H1 (cell line): ENCODE results near the gene PRRT1B. TPM values are rescaled to one million over a fixed set of nuclear protein-coding genes. Genes with fewer than 3 reads are reported as not detected.

Experiments
- CTCF ChIA-PET: fragments of 300-600 bp; sonication (Branson Sonifier 250); formaldehyde crosslinking; loops from one replicate; lab custom pipeline; 2021; ENCODE audit not compliant: partially characterized antibody; lab: Charles Lee
- POLR2A ChIA-PET: fragments of 300-600 bp; sonication (Branson Sonifier 250); formaldehyde crosslinking; loops from one replicate; lab custom pipeline; 2021; ENCODE audit warnings: inconsistent platforms; ENCODE audit not compliant: partially characterized antibody; lab: Charles Lee
- DNase-seq, 2 experiments: peaks; one replicate each; pipeline versions ENCODE4 v3.0.0 to v3.0.0-alpha.2; 2010 to 2022; ENCODE audit warnings: low spot score in 2 of 2, low read depth in 1 of 2, mixed read lengths in 1 of 2
- FAIRE-seq: peaks from 2 replicates; lab custom pipeline; 2011; peaks lifted over from hg19 to GRCh38; lab: Jason Lieb, UNC
- H2AFZ ChIP-seq: 2 replicates; pipeline ENCODE4 v1.8.1; 2012; ENCODE audit warnings: low read length, inconsistent platforms
- H2AK5ac ChIP-seq: 2 replicates; pipeline ENCODE4 v1.6.1; 2013; ENCODE audit warnings: low read depth, low read length
- H2BK120ac ChIP-seq: replicated peaks from 2 replicates; pipeline ENCODE3; 2013; ENCODE audit warnings: low read depth, low read length, inconsistent platforms
- H2BK12ac ChIP-seq: 2 replicates; pipeline ENCODE4 v1.6.1; 2013; ENCODE audit warnings: low read depth, low read length
- H2BK15ac ChIP-seq: 2 replicates; pipeline ENCODE4 v1.6.1; 2013; ENCODE audit warnings: low read length
- H2BK20ac ChIP-seq: 2 replicates; pipeline ENCODE4 v1.6.1; 2013; ENCODE audit warnings: low read length
- H2BK5ac ChIP-seq: 2 replicates; pipeline ENCODE4 v1.6.1; 2013; ENCODE audit warnings: low read depth, low read length
- H3K14ac ChIP-seq: 2 replicates; pipeline ENCODE4 v1.6.1; 2013; ENCODE audit warnings: inconsistent platforms; ENCODE audit not compliant: insufficient read length
- H3K18ac ChIP-seq: 2 replicates; pipeline ENCODE4 v1.6.1; 2013; ENCODE audit warnings: low read length; ENCODE audit errors: extremely low read depth
- H3K23ac ChIP-seq: 2 replicates; pipeline ENCODE4 v1.6.1; 2013; ENCODE audit warnings: inconsistent platforms; ENCODE audit not compliant: insufficient read length
- H3K23me2 ChIP-seq: 2 replicates; pipeline ENCODE4 v1.6.1; 2013; ENCODE audit warnings: low read depth, low read length
- H3K27ac ChIP-seq: 2 replicates; pipeline ENCODE4 v1.6.1; 2011; ENCODE audit warnings: low read depth, low read length, inconsistent platforms
- H3K27me3 ChIP-seq, 4 experiments: replicated peaks in 1 of 4; 1 replicate in 1 of 4; 2 replicates in 3 of 4; pipeline versions ENCODE4 v1.6.1 to v1.8.1; 2011 to 2013; ENCODE audit warnings: low read length in 3 of 4, mild to moderate bottlenecking in 3 of 4, inconsistent platforms in 2 of 4, mixed read lengths in 2 of 4, moderate library complexity in 1 of 4; ENCODE audit not compliant: control insufficient read depth in 3 of 4, insufficient read depth in 3 of 4; ENCODE audit errors: extremely low read depth in 1 of 4
- H3K36me3 ChIP-seq, 4 experiments: 2 replicates each; pipeline versions ENCODE4 v1.6.1 to v1.8.1; 2011 to 2013; ENCODE audit warnings: mild to moderate bottlenecking in 4 of 4, low read length in 3 of 4, moderate library complexity in 2 of 4, control low read depth in 1 of 4, inconsistent platforms in 1 of 4; ENCODE audit not compliant: insufficient read depth in 4 of 4, control insufficient read depth in 2 of 4
- H3K4ac ChIP-seq: replicated peaks from 2 replicates; pipeline ENCODE3; 2013; ENCODE audit warnings: low read length, low read depth, mixed read lengths, inconsistent platforms; ENCODE audit not compliant: insufficient read length
- H3K4me1 ChIP-seq, 4 experiments: replicated peaks in 1 of 4; 1 replicate in 1 of 4; 2 replicates in 3 of 4; pipeline versions ENCODE4 v1.6.1 to v1.8.1; 2011 to 2013; ENCODE audit warnings: low read length in 3 of 4, inconsistent platforms in 2 of 4, mixed read lengths in 1 of 4; ENCODE audit not compliant: insufficient read depth in 4 of 4, control insufficient read depth in 3 of 4
- H3K4me2 ChIP-seq, 2 experiments: 2 replicates each; pipeline versions ENCODE4 v1.6.1 to v1.8.1; 2011 to 2013; ENCODE audit warnings: low read depth in 2 of 2, low read length in 2 of 2, control low read depth in 1 of 2, inconsistent platforms in 1 of 2, mild to moderate bottlenecking in 1 of 2; ENCODE audit not compliant: insufficient read depth in 1 of 2
- H3K4me3 ChIP-seq, 4 experiments: fragments of 200-600, 300-600 bp in 1 of 4; sonication (generic), shearing (Covaris generic), sonication (Bioruptor Twin) in 1 of 4; 2 replicates each; pipeline versions ENCODE4 v1.5.1 to v1.8.1; 2011 to 2016; ENCODE audit warnings: low read length in 4 of 4, low read depth in 3 of 4, control low read depth in 2 of 4, inconsistent platforms in 2 of 4, mild to moderate bottlenecking in 2 of 4, mixed read lengths in 1 of 4, moderate library complexity in 1 of 4; ENCODE audit not compliant: insufficient read depth in 2 of 4; ENCODE audit errors: extremely low read depth in 1 of 4
- H3K56ac ChIP-seq: replicated peaks from 2 replicates; pipeline ENCODE3; 2013; ENCODE audit warnings: low read depth, mild to moderate bottlenecking, mixed read lengths, low read length, inconsistent platforms; ENCODE audit not compliant: insufficient read length
- H3K79me1 ChIP-seq: 2 replicates; pipeline ENCODE4 v1.6.1; 2013; ENCODE audit warnings: low read depth, low read length, control low read depth
- H3K79me2 ChIP-seq, 2 experiments: 2 replicates each; pipeline versions ENCODE4 v1.6.1 to v1.8.1; 2012 to 2013; ENCODE audit warnings: low read length in 2 of 2, mild to moderate bottlenecking in 2 of 2, inconsistent platforms in 1 of 2; ENCODE audit not compliant: insufficient read depth in 2 of 2, control insufficient read depth in 1 of 2
- H3K9ac ChIP-seq, 4 experiments: replicated peaks in 1 of 4; 1 replicate in 1 of 4; 2 replicates in 3 of 4; pipeline versions ENCODE4 v1.6.1 to v1.8.1; 2011 to 2013; ENCODE audit warnings: low read depth in 3 of 4, low read length in 3 of 4, control low read depth in 2 of 4, mild to moderate bottlenecking in 2 of 4, moderate library complexity in 2 of 4, inconsistent platforms in 1 of 4; ENCODE audit errors: extremely low read depth in 1 of 4
- H3K9me3 ChIP-seq, 2 experiments: 2 replicates each; pipeline versions ENCODE4 v1.6.1 to v1.8.1; 2012 to 2013; ENCODE audit warnings: mild to moderate bottlenecking in 2 of 2, moderate library complexity in 2 of 2, control low read depth in 1 of 2, inconsistent platforms in 1 of 2, low read depth in 1 of 2, low read length in 1 of 2, mixed read lengths in 1 of 2; ENCODE audit not compliant: insufficient read depth in 2 of 2
- H4K20me1 ChIP-seq, 2 experiments: replicated peaks in 1 of 2; 2 replicates each; pipeline versions ENCODE3 to v1.8.1; 2011 to 2013; ENCODE audit warnings: inconsistent platforms in 2 of 2, low read length in 2 of 2, mild to moderate bottlenecking in 1 of 2; ENCODE audit not compliant: insufficient read depth in 2 of 2, control insufficient read depth in 1 of 2
- H4K5ac ChIP-seq: 2 replicates; pipeline ENCODE4 v1.6.1; 2013; ENCODE audit warnings: low read length, low read depth, mixed read lengths, inconsistent platforms; ENCODE audit not compliant: insufficient read length
- H4K8ac ChIP-seq: 2 replicates; pipeline ENCODE4 v1.8.0; 2013; ENCODE audit warnings: mild to moderate bottlenecking, moderate library complexity, low read length, inconsistent platforms; ENCODE audit not compliant: insufficient read depth; ENCODE audit errors: extremely low read depth
- H4K91ac ChIP-seq: replicated peaks from 2 replicates; pipeline ENCODE3; 2013; ENCODE audit warnings: low read length, mixed read lengths, inconsistent platforms; ENCODE audit not compliant: insufficient read length
- CREB1 ChIP-seq: IDR thresholded peaks from 2 replicates; pipeline ENCODE4 v1.6.1; 2012; ENCODE audit warnings: inconsistent platforms
- POLR2A ChIP-seq, 2 experiments: IDR thresholded peaks; 1 replicate in 1 of 2; 2 replicates in 1 of 2; pipeline ENCODE4 v1.6.1; 2011; ENCODE audit warnings: low read depth in 2 of 2, low read length in 2 of 2, mild to moderate bottlenecking in 2 of 2; ENCODE audit errors: control extremely low read depth in 1 of 2
- POU5F1 ChIP-seq: IDR thresholded peaks from 2 replicates; pipeline ENCODE4 v1.6.1; 2011; ENCODE audit warnings: low read depth, mild to moderate bottlenecking, low read length, moderate library complexity
- RNF2 ChIP-seq: fragments of 200-900, 300-1000 bp; sonication (generic); IDR thresholded peaks from 2 replicates; pipeline ENCODE4 v1.7.1; 2016; ENCODE audit warnings: borderline replicate concordance, low read depth, mild to moderate bottlenecking, antibody characterized with exemption, low read length; ENCODE audit not compliant: poor library complexity, severe bottlenecking; ENCODE audit errors: missing control alignments
- SIN3A ChIP-seq, 2 experiments: IDR thresholded peaks in 1 of 2; conservative IDR thresholded peaks in 1 of 2; 2 replicates each; pipeline ENCODE4 v1.6.1; 2011 to 2012; ENCODE audit warnings: low read length in 2 of 2, improper control_type of control experiment in 1 of 2, low read depth in 1 of 2, mild to moderate bottlenecking in 1 of 2
- SP4 ChIP-seq: IDR thresholded peaks from 2 replicates; pipeline ENCODE4 v1.6.1; 2012; ENCODE audit warnings: low read length, inconsistent platforms
- WGBS, 2 experiments: shearing (Covaris generic) in 1 of 2; methylation state at CpG; one replicate each; pipeline versions ENCODE4 v1.1.6 to v1.1.7; 2013 to 2015; ENCODE audit warnings: low lambda C conversion rate in 2 of 2, mixed read lengths in 2 of 2, inconsistent platforms in 1 of 2, low coverage in 1 of 2, missing lambda C conversion rate in 1 of 2; ENCODE audit not compliant: insufficient replicate concordance in 2 of 2, insufficient coverage in 1 of 2, insufficient read length in 1 of 2; ENCODE audit errors: extremely low coverage in 1 of 2, missing lambda C conversion rate in 1 of 2; 5-methylcytosine and 5-hydroxymethylcytosine counted together
- polyA plus RNA-seq, 7 experiments: library from polyadenylated mRNA; depleted of rRNA in 3 of 7; stranded (reverse) in 5 of 7; unstranded in 2 of 7; fragments of >200 nt in 5 of 7; fragments of 200-250 nt in 2 of 7; gene quantifications; 1 replicate in 5 of 7; 2 replicates in 1 of 7; 4 replicates in 1 of 7; pipeline versions ENCODE4 v1.2.1 to v1.2.3, GENCODE V29; 2011 to 2013; ENCODE audit warnings: missing spikeins in 2 of 7, mixed read lengths in 2 of 7
- total RNA-seq: library from RNA; stranded (reverse); fragmentation: NEBNext Ultra II Directional; extraction: Animal tissue kit (Norgen Biotek cat#: 25700); gene quantifications from 2 replicates; pipeline ENCODE4 v1.2.1, GENCODE V29; 2021
- TF ChIP-seq, protein P1 (sequence below): IDR thresholded peaks from 2 replicates; pipeline ENCODE4 v1.6.1; 2012; ENCODE audit warnings: inconsistent platforms
- TF ChIP-seq, protein P2 (sequence below): IDR thresholded peaks from 2 replicates; pipeline ENCODE4 v1.6.1; 2011; ENCODE audit warnings: low read length, improper control_type of control experiment

Gene PRRT1B
- total and polyA plus RNA-seq, 2 of the 8 experiments (the other 6 are each of a cell fraction or from before 2014, with no cell fraction given) = 0.30 to 1.2 TPM

DNA sequence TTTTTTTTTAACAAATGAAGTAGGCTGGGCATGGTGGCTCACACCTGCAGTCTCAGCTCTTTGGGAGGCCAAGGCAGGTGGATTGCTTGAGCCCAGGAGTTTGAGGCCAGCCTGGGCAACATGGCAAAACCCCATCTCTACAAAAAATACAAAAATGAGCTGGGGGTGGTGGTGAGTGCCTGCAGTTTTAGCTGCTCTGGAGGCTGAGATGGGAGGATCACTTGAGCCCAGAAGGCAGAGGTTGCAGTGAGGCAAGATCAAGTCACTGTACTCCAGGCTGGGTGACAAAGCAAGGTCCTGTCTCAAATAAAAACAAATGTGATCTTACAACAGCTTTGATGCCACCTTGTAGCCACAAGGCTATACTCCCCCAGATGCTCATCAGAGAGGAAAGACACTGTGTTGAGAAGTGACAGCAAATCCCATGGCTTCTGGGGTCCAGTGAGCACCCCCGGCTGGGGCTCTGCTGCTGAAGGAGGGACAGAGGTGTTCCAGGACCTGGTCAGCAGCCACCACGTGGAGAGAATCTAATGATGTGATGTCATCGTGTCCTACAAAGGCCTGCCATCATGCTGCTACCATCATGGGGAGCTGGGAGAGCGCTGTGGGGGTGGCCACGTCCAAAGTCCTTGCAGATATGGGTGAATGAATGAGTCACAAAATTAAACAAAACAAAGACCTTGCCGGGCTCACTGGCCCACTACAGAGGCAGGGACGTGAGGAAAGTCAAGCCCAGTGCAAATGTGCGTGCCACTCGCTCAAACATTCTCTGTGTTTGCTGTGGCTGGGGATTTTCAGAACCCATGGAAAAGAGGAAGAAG lies 60.7 kb downstream of the PRRT1B start:
- H3K4me1 ChIP-seq = peaks cover 11 to 24% (median 20%) of the 10 kb centered on the region in 4 experiments
- H2AK5ac ChIP-seq = no peak overlapping the region
- H4K91ac ChIP-seq = no peak overlapping the region
- H3K9ac ChIP-seq = no peak overlapping the region; a peak in 2 of 7 replicates
- no peaks in the 10 kb centered on the region for H3K9me3 ChIP-seq
- 0 out of 2 replicates have a peak overlapping the region, but pooled peaks have one; percentile 24 for H3K27ac ChIP-seq
- no peaks in the 10 kb centered on the region for H3K27me3 ChIP-seq
- no peak overlapping the region for H3K4ac ChIP-seq
- H3K79me2 ChIP-seq = no peaks in the 10 kb centered on the region
- no peak overlapping the region for H2AFZ ChIP-seq
- TF ChIP-seq, protein P1, sequence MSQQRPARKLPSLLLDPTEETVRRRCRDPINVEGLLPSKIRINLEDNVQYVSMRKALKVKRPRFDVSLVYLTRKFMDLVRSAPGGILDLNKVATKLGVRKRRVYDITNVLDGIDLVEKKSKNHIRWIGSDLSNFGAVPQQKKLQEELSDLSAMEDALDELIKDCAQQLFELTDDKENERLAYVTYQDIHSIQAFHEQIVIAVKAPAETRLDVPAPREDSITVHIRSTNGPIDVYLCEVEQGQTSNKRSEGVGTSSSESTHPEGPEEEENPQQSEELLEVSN = no peak
- TF ChIP-seq RNF2 = no peak
- TF ChIP-seq, protein P2, sequence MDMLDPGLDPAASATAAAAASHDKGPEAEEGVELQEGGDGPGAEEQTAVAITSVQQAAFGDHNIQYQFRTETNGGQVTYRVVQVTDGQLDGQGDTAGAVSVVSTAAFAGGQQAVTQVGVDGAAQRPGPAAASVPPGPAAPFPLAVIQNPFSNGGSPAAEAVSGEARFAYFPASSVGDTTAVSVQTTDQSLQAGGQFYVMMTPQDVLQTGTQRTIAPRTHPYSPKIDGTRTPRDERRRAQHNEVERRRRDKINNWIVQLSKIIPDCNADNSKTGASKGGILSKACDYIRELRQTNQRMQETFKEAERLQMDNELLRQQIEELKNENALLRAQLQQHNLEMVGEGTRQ = no peak
- TF ChIP-seq CREB1 = no peak
- TF ChIP-seq POLR2A (IDR thresholded peaks at IDR 0.05; ENCODE audit: control extremely low read depth in 1 of 2, low read depth in 2 of 2, low read length in 2 of 2) = no peak
- TF ChIP-seq POU5F1 = no peak
- TF ChIP-seq SP4 = no peak
- TF ChIP-seq SIN3A (conservative IDR thresholded peaks at IDR 0.05 in 1 of 2, IDR thresholded peaks at IDR 0.05 in 1 of 2; ENCODE audit: low read depth in 1 of 2, low read length in 2 of 2) = no peak
- TF ChIP-seq, all 59 proteins: peak for 0
- Histone ChIP-seq H3K23me2 (no peaks in the 10 kb centered on the region), H2BK120ac (no peak overlapping the region), H3K4me2 (no peak overlapping the region), H4K5ac (no peak overlapping the region), H4K20me1 (no peaks in the 10 kb centered on the region), H3K79me1 (no peaks in the 10 kb centered on the region), H3K14ac (no peak overlapping the region), H3K18ac (no peak overlapping the region), H3K23ac (no peak overlapping the region), H2BK12ac (no peak overlapping the region), H3K4me3 (no peak overlapping the region), H3K36me3 (no peaks in the 10 kb centered on the region; a peak in 1 of 8 replicates), H2BK20ac (no peak overlapping the region), H2BK5ac (no peak overlapping the region), H2BK15ac (no peak overlapping the region), H3K56ac (no peak overlapping the region), H4K8ac (0 out of 2 replicates have a peak overlapping the region, but pooled peaks have one; percentile 41)
- ChIA-PET CTCF (interaction anchor here (0.7 to 1.7 kb wide), 11 partner anchors 9 to 429 kb away, joined by 3 to 9 read pairs (median 3); no protein-coding TSS in a partner anchor), POLR2A (interaction anchor here (1.0 kb wide), 1 partner anchor 11 kb away, joined by 3 read pairs; no protein-coding TSS in a partner anchor)
- no peak for FAIRE-seq
- 85% methylated on average over 9 of the region's 9 CpGs; no CpG with 5 or more reads in 1 of the 2 experiments for WGBS, 2 experiments
- DNase-seq = no peak
